Measurements from ENCODE around the gene ASCL2.

The ASCL2 gene

DNA sequence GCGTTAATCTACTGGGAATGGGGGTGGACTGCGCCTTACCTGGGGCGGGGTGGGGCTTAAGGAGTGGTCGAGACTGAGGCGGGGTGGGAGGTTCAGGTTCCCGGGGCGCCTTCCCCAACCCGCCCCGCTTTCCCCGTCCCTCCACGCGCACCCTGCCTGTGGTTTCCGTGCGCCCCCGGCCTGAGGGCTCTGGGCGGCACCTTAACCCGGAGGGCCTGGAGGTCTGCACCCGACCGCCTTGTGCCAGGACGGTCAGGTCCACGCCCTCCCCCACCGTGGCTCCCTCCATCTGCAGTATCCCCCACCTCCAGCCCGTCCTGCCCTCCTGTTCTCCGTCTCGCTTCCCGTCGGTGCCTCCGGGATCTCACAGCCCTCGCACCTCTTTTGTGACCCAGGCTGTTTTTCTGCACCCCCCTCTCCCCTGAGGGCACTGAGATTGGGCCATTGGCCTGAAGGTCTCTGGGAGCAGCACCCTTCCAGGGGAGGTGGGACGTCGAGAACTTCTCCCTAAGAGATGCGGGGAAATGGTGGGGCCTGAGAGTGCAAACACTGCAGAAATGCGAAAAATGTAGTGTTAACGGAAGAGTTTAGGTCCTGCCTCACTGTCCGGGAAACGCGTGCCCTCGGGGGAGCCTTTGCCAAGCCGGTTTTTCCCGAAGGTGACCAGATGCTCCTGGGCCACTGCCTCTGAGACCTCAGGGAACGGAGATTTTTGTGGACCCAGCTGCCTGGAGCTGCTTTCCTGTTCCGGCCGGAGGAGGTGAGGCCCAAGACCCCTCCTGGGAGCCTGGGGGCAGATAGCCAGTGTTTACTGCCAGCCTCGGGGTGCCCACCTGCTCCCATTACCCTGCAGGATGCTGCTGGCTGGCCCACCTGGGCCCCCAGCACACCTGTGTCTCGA lies 1.2 kb upstream of the ASCL2 start:
- no peak for DNase-seq

DNA sequence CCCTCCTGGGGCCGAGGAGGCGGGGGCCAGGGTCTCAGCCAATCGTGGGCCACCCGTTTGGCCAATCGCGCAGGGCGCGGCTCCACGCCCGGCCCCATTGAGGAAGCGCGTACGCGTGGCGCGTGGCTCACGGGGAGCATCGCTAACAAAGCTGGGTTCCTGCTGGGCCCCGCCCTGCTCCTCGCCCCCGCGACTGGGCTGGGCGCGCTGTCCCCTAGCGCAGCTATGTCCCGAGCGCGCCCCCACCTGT lies 614 bp upstream of the ASCL2 start:
- DNase-seq: no peak

DNA sequence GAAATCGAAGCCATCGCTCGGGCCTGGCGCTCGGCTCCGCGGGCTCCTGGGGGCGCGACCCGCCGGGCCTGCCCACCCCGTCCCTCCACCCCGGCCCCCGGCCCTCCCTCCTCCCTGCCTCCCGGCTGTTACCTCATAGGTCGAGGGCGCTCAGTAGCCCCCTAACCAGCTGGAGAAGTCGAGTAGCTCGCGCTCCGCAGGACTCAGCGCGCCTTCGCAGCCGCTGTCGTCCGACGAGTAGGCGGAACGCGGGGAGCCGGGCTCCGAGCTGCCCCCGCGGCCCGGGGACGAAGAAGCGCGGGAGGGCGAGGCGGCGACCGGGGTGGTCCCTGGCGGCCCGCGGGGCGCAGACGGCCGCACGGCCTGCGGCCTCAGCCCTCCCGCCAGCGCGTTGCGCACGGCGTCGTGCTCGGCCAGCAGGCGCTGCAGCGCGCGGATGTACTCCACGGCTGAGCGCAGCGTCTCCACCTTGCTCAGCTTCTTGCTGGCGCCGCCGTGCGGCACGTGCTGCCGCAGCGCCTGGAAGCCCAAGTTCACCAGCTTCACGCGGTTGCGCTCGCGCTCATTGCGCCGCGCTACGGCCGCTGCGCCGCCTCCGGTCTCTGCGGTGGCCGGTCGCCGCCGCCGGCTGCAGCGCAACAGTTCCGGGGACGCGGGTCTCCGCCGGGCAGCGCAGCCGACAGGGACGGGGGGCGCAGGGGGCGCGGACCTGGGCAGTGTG lies 627 bp downstream of the ASCL2 start:
- DNase-seq: no peak

DNA sequence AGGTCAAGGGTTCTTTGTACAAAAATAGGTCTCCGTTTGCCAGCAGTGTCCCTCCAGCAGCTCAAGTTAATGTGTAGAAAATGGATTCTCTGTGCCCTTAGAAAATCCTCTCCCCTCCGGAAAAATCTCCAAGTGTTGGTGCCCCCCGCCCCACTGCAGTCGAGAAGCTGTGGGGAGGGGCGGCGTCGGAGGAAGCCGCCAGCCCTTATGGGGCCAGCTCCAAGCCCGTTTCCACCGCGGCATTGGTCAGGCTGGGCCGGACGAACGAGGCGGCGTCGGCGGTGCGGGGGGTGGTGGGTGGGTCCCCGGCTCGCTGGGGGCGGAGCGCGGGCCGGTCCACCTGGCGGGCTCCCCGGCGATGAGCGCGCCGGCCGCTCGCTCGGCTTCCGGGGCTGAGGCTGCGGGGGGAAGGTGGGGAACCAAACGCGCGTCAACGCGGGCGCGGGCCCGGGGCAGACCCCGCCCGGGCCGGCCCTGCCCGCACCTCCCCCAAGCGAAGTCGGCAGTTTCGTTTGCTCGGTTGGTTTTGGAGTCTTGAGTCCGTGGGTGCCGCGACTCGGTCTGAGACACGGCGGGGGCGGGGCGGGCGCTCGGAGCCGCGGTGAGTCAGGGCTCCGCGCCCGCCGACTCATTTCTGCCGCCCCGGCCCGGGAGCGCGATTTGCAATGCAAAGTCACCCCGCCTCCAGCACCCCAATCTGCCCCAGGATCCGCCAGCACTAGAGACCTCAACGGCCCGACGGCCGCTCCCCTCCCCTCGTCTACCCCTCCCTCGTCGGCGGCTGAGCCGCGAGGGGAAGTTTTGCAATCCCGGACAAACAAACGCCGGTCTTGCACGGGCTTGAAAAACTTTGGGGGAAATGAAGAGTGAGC lies 1.4 kb downstream of the ASCL2 start:
- DNase-seq: no peak

DNA sequence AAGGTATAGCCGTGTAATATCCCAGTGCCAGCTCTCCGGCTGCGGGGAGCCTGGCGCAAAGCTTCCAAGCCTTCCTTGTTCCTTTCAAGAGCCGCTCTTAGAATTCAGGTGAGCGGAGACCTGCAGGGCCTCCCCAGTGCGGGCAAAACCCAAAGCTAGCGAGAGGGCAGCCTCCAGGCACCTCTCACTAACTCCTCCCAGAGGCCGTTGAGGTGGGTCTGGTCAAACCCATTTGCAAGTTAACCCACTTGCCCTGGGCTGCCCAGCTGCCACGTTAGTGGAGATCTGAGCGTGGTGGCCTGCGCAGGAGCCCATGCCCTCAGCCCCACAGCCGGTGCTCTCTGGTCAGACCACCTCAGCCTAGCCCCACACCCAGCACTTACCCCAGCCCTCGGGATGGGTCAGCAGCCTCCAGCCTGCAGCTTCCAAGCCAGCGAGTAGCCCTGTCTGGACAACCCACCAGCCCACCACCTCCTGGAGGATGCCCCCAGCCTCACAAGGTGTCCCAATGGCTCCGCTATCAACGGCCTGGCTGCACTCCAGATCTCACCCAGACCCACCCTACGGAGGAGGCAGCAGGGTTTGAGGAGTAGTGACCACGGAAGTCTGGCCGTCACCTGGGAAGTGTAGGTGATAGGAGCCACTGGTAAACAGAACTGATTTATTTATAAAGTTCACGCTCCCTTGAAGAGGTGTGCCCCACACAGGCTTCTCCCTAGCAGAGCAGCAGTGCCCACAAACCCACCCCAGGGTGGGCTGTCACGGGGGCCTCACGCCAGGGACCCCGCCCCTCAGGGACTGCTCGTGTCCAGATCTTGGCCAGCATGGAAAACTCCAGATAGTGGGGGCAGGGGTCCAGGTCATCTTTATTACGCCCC lies 2.3 kb downstream of the ASCL2 start:
- DNase-seq: no peak

DNA sequence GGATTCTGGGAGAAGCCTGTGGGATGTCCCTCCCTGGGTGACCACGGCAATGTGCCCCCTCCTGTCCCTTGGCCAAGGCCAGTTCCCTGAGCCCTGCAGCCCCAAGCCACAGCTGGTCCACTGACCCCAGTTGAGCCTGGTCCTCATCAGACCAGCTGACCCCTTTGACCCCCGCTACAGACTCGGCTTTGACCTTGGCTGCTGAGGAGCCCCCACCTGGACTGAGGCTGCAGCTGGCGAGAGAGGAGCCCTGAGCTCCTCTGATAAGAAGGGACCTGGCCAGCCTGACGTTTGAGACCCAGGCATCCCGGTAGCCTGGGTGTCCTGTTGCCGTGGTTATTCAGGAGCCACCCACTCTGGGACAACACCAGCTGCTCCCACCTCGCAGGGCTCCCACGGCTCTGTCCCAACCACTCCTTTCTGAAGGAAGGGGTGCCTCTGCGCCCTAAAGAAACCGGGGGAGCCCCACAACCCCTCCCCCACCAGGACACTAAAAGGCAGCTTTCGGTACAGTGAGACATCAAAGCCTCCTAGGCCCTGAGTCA lies 3.0 kb downstream of the ASCL2 start:
- DNase-seq: no peak

DNA sequence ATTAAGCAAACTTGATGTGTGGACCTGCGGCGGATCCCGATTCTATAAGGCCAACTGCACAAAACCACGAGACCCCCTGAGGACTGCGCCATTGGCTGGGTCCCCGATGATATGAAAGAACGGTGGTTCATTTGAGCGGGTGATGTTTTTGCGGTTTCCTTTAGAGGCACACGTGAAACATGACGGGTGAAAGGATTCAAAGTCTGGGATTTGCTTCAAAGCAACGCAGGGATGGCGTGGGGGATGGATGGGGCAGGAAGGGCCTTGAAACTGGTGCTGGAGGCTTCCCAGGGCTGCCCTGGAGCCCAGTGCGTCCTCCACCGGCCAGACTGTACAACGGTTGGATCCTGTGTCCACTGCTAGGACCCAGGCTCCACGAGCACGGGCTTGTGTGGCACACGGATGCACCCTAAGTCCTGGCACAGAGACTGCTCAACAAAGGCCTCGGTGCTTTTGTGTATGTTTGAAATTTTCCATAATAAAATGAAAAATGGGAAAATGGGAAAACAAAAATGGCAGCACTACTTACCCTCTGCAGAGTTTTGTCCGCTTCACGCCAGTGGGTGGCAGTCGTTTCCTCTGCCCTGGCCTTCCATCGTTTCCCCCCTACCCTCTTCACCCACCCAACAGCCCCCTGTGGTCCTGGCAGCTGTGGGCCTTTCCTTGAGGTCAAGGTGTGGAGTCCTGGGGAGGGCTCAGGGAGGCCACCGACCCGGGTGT lies 3.6 kb downstream of the ASCL2 start:
- DNase-seq: no peak

DNA sequence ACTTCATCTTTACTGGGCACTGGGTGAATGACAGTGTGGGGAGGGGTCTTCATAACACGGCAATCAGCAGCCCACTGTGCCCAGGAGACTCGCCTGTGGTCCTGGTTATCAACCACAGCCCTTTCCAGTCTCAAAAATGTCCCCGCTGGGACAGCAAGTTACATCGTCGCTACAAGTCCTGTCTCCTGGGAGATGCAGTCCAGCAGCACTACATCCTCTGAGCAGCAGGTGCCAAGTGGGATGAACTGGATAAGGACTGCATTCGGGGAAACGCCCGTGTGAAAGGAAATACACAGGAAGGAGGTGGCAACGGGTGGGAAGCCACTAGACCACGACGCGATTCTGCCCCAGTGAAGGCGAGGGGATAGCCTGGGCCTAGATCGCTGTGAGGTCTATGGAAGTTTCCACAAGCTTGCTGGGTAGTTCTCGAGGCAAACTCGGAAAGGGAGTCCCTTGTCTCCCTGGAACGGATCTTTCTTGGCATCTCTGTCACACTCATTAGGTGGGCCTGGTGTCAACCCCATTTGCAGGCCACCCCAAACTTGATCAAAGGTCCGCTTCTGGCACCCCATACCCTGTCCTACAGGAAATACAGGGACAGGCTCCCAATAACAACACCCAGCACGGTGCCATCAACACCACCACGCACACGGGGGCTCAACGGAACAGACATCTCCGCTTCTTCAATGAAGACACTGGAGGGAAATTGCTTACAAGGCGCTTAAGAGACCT lies 4.4 kb downstream of the ASCL2 start:
- no peak for DNase-seq

DNA sequence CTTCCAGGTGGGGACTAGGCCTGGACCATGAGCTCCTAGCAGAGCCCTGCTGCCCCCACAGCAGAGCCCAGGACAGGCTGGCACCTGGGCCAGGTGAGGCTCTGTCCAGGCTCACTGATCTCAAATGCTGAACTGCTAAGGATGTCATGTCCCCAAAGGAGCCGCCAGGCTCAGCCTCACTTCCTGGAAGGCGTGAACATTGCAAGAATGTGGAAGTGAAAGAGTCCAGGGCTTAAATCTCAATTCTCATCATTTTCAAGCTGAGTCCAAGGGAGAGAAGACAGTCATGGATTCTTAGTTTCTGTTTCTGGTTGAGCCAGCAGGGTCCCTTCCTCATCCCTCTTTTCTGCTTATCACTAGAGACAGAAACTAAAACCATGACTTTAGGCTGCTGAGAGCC lies 5.0 kb downstream of the ASCL2 start:
- DNase-seq: no peak

DNA sequence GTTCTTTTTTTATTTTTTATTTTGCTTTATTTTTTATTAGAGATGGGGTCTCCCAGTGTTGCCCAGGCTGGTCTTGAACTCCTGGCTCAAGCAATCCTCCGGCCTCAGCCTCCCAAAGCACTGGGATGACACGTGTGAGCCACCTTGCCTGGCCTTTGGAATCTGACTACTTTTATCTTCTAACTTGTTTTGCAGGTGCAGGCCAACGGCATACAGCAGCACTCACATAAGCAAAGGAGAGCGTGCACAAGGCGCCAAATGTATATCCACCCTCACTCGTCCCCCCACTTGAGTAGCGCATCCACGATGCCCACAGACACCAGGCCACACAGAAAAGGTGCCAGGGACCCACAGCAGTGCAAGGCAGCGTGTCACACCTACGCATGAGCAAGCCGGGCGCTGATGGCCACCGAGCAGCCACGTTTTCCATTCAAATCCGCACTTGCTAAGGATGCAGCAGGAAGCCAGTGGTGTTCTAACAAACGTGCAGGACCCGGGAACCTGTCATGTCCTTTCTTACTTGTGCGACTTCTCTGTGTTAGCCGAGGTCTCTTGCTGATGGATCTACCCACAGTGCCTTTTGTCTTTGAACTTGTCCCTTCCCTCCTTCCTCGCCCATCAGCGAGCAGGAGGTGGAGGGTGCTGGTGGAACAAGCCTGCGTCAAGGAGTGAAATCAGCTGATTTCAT lies 5.9 kb downstream of the ASCL2 start:
- DNase-seq: no peak

DNA sequence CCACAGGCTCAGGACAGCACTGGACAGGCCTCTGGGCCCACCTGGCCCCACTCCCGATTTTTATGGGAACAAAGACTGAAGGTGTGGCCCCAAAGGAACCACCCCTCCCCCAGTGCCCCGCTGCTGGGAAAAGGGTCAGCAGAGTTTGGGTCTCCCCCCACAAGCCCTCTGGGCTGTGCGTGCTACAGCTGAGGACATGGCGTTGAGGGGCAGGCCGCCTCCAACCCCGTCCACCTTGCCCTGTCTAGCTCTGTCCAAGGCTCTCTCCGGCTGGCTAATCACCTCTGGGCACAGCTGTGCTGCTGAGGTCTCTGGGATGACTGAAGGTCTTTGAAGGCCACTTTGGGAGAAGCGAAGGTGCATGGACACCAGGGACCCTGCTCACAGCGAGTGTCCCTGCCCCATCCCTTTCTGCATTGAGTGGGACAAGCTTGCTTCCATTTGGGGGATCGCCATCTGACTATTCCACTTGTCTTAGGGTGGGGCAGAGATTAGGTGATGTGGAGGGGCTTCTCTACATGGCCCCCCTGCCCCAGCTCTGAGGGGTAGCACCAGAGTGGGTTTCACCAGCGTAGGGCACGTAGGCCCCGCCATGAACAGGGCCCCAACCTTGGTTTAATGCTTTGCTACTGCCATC lies 6.5 kb downstream of the ASCL2 start:
- DNase-seq: no peak

DNA sequence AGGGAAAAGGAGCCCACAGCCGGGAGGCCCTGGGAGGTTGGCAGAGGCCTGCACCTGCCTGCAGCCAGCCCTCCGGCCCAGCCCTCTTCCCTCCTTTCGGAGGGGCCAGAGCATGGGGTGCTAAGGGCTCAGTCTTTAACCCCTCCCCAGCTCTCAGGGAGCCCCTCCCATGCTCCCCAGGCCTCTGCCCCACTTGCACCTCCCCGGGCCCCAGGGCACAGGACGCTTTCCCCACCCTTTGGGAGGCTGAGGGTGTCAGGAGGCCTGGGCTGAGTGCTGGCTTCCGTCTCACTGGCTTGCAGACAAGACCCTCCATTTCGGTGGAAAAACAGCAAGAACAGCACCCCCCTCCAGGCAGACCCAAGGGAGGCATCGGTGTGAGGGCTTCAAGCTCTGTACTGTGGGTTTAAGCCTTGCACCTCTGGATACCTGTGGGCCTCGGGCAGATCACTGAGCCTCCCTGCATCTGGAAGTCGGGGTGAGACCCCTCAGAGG lies 7.3 kb downstream of the ASCL2 start:
- no peak for DNase-seq

DNA sequence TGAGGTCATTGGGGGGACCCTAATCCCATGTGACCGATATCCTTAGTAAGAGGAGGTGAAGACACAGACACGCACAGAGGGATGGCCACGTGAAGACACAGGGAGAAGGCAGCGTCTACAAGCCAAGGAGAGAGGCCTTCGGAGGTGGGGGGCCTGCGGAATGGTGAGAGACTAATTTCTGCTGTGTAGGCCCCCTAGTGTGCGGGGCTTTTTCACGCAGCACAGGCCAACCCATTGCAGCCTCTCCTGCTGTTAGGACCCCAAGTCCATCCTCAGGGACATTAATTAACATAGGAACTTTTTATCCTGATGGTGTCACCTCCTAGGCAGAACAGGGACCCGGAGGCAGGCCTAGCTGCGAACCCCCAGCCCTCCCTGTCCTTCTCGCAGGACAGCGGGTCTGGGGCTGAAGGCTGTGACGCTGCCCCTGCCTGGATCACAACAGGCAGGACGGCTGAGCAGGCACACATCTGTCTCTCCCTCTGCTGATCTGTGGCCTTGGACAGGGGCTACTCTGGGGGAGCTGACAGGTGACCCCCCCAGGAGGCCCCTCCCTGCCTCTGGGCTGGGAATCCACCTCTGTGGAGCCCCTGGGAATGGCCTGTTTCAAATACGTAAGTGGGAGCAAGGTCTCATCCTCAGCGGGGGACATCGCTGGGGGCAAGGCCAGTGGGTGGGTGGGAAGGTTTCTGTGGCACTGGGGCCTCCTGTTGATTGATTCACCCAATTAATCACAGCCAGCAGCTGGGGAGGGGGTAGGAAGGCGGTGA lies 7.9 kb downstream of the ASCL2 start:
- no peak for DNase-seq

DNA sequence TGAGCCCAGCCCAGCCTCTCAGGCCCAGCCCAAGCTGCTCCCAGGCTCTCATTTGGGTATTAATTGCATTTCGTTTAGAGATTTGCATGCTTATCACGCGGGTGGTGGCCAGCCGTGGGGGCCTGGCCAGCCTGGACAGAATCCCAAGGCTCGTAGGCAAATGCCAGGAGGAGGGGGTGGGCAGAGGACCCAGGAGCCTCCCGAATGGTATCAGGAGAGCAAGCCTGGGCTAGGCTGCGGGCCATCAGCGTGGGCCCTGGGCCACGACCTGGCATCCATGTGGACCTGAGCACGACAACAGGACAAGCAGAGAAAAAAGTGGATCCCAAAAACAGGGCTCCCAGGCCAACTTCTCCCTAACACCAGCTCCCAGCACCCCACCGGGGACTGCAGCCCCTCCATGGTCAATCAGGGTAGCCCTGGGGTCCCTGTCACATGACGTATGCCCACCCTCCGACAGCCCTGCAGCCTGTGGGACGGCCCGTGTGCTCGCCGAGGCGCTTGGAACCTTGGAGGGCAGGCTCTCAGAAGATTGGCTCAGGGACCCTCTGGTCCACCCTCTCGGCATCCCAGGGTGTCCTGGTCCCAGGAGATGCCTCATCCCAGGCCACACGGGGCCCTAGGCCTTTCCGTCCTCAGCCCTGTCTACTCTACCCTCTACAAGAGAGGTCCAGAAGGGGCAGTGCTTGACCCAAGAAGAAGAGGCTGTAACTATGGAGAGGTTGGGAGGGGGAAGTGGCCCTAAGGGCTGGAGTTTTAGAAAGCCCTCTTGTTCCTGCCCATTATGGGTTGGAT lies 8.8 kb downstream of the ASCL2 start:
- DNase-seq: no peak

DNA sequence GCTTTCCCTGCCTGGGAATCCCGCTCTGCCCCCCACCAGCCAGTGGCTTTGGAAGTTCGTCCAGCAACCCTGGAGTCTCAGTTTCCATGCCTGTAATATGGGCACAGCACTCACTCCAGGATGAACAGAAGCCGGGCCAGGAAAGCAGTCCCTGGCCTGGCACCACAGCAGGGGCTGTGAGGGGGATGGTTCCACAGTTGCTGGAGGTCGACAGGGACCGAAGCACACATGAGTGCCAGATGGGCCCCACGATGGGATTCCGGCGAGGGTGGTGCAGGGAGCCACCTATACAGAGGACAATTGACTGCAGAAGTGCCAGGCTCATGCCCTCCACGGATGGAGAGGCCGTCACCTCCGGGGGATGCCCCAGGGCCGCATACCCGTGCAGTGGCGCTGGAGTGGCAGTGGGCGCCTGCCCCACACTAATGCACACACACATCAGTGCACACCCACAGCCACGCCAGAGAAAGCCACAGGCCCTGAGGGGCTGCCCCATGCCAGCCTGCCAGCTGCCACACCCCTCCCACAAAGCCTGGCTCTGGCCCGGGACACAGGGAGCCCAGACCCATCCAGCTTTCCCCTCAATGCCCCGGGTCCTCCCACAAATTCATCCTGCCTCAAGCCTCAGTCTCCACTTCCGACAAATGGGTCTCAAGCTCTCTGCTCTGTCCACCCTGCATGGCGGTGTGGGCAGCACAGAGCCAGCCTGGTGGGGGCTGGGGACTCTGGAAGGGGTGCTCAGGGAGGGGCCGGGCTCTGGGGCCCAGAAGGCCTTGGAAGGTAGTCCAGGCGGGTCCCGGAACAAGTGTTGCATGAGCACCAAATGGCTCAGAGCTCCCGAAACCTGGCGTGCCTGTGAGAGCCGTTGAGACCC lies 9.7 kb downstream of the ASCL2 start:
- DNase-seq: no peak

DNA sequence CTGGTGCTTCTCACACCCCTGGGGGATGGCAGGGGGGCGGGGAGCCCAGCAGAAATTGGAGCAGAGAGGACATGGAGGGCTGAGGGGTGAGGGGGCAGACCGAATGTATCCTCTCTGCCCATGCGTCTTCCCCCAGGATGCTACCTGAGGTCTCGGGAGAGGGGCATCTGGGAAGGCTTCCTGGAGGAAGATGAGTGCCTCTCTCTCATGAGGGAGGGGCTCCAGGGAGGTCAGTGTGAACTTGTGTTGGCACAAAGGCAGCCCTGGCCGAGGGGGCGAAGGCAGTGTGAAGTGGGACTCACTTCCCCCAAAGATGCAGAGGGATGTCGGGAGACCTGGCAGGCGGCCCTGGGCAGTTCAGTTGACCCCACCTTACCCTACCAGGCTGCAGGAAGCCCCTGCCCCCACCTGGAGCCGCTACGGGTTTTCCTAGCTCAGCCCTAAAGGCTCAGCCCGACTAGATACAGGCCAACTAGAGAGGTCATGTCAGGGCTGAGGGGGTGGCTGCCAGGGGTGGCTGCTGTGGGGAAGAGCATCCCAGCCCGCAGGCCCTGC lies 10.4 kb downstream of the ASCL2 start:
- no peak for DNase-seq

DNA sequence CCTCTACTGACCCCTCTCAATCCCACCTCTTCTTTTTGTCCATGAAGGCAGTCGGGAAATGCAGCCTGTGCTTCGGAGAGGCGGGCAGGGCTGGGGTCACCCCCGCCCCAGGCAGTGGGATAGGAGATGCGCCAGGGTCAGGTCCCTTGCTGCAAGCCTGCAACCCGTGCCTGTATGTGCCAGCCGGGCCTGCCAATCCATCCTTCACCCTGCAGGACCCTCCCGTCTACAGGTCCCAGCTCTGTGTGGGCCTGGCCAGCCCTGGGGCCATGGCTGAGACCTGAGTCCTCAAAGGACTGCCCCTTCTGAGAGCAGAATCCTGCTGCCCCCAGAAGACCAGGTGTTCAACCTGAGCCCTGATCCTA lies 10.9 kb downstream of the ASCL2 start:
- no peak for DNase-seq

Measured in NCI-H446 treated with DMSO at 0.1 percent for 48 hours (cell line).